ENCODE measurements around the gene PKIG. TPM values are rescaled to one million over a fixed set of nuclear protein-coding genes. Genes with fewer than 3 reads are reported as not detected.
A peak's percentile ranks its signal among the peaks of the same experiment; 100 is the strongest.

PKIG gene
- total RNA-seq, 1 donor from 2014 or later = 40.6 TPM

- no peak overlapping the region for H3K4me3 Mint-ChIP-seq
- H3K9me3 ChIP-seq (ENCODE audit: low read depth) = no peaks in the 10 kb centered on the region
- H3K79me2 ChIP-seq (ENCODE audit: low read depth) = no peaks in the 10 kb centered on the region
- no peak for TF ChIP-seq EZH2 (IDR thresholded peaks at IDR 0.05)
- no peak for TF ChIP-seq EZH2phosphoT487 (IDR thresholded peaks at IDR 0.05)
- TF ChIP-seq, protein P1, sequence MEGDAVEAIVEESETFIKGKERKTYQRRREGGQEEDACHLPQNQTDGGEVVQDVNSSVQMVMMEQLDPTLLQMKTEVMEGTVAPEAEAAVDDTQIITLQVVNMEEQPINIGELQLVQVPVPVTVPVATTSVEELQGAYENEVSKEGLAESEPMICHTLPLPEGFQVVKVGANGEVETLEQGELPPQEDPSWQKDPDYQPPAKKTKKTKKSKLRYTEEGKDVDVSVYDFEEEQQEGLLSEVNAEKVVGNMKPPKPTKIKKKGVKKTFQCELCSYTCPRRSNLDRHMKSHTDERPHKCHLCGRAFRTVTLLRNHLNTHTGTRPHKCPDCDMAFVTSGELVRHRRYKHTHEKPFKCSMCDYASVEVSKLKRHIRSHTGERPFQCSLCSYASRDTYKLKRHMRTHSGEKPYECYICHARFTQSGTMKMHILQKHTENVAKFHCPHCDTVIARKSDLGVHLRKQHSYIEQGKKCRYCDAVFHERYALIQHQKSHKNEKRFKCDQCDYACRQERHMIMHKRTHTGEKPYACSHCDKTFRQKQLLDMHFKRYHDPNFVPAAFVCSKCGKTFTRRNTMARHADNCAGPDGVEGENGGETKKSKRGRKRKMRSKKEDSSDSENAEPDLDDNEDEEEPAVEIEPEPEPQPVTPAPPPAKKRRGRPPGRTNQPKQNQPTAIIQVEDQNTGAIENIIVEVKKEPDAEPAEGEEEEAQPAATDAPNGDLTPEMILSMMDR (IDR thresholded peaks at IDR 0.05) = no peak
- no peaks in the 10 kb centered on the region for H3K9me3 Mint-ChIP-seq
- H3K27me3 ChIP-seq = no peaks in the 10 kb centered on the region
- H4K20me1 ChIP-seq (ENCODE audit: low read depth) = no peaks in the 10 kb centered on the region
- DNase-seq (ENCODE audit: low spot score) = no peak
- H3K4me1 ChIP-seq = peaks cover 6% of the 10 kb centered on the region
- H3K4me1 Mint-ChIP-seq = peaks cover 25% of the 10 kb centered on the region
- H2AFZ ChIP-seq (replicated peaks) = no peak overlapping the region
- no peaks in the 10 kb centered on the region for H3K36me3 ChIP-seq
- H3K4me3 ChIP-seq = no peak overlapping the region
- no peak overlapping the region for H3K9ac ChIP-seq
- H3K27me3 Mint-ChIP-seq (ENCODE audit: insufficient read depth, low read depth) = peaks cover 6% of the 10 kb centered on the region
- no peak overlapping the region for H3K27ac Mint-ChIP-seq
- H3K27ac ChIP-seq = no peak overlapping the region
- no peaks in the 10 kb centered on the region for H3K36me3 Mint-ChIP-seq
- H3F3A ChIP-seq (ENCODE audit: low read depth) = no peaks in the 10 kb centered on the region
- no peak overlapping the region for H3K4me2 ChIP-seq
These were observed 18.9 kb downstream of the PKIG start for GRCh38 chr20:44601236-44601671.

DNA sequence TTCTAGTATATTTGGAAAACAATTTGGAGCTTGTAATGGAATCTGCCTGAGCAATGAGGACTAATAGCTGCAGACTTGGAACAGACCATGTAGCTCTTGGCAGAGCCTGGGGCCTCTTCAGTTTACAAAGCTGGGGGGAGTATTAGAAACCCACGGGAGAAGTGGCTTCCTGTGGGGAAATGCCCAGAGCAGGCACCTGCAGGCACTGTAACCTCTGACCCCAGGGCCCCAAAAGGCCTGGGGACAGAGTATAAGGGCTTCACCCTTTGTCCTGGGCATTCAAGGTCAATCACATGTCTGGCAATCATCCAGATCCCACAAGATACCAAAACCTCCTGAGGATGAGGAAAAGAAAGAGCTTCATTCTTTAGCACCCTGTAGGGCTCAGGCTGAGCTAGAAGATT lies 19.4 kb downstream of the PKIG start:
- Histone ChIP-seq H3K4me1 (peaks cover 6% of the 10 kb centered on the region), H3K9ac (no peak overlapping the region), H3K9me3 (ENCODE audit: low read depth) (no peaks in the 10 kb centered on the region), H4K20me1 (ENCODE audit: low read depth) (no peaks in the 10 kb centered on the region), H3K4me2 (no peak overlapping the region), H2AFZ (replicated peaks) (no peak overlapping the region), H3K79me2 (ENCODE audit: low read depth) (no peaks in the 10 kb centered on the region), H3K27me3 (no peaks in the 10 kb centered on the region), H3K36me3 (no peaks in the 10 kb centered on the region), H3K4me3 (no peak overlapping the region), H3K27ac (no peak overlapping the region), H3F3A (ENCODE audit: low read depth) (no peaks in the 10 kb centered on the region)
- H3K4me1 Mint-ChIP-seq = peaks cover 25% of the 10 kb centered on the region
- no peaks in the 10 kb centered on the region for H3K36me3 Mint-ChIP-seq
- TF ChIP-seq EZH2 (IDR thresholded peaks at IDR 0.05) = no peak
- TF ChIP-seq, protein P1 (IDR thresholded peaks at IDR 0.05) = no peak
- no peak for DNase-seq (ENCODE audit: low spot score)
- H3K27me3 Mint-ChIP-seq (ENCODE audit: insufficient read depth, low read depth) = peaks cover 6% of the 10 kb centered on the region
- no peaks in the 10 kb centered on the region for H3K9me3 Mint-ChIP-seq
- H3K27ac Mint-ChIP-seq = no peak overlapping the region
- H3K4me3 Mint-ChIP-seq = no peak overlapping the region

DNA sequence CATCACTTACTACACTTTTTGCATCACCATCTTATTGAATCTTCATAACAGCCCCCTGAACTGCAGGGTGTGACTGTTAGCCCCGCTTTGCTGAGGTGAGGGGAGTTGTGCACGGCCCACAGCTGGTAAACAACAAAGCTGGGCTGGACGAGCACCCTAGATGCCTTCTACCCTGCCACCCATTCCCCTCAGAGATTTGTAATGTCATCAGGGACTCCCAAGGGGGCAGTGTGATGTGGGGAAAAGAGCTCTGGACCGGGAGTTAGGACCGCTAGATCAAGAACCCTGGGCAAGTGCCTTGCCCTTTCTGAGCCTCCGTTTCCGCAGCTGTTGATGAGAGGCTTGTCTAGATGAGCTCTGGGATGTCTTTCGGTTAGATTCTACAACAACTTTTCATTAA lies 20.9 kb downstream of the PKIG start:
- Histone ChIP-seq H3K27ac (no peak overlapping the region), H3K9me3 (ENCODE audit: low read depth) (no peaks in the 10 kb centered on the region), H3K4me3 (no peak overlapping the region), H3K9ac (no peak overlapping the region), H3K27me3 (no peaks in the 10 kb centered on the region), H3F3A (ENCODE audit: low read depth) (peaks cover 1% of the 10 kb centered on the region), H2AFZ (replicated peaks) (no peak overlapping the region), H3K4me1 (peaks cover 2% of the 10 kb centered on the region), H3K36me3 (no peaks in the 10 kb centered on the region), H3K79me2 (ENCODE audit: low read depth) (no peaks in the 10 kb centered on the region), H3K4me2 (no peak overlapping the region), H4K20me1 (ENCODE audit: low read depth) (no peaks in the 10 kb centered on the region)
- peak; percentile 26 for DNase-seq (ENCODE audit: low spot score)
- Mint-ChIP-seq H3K9me3 (no peaks in the 10 kb centered on the region), H3K27me3 (ENCODE audit: insufficient read depth, low read depth) (peaks cover 6% of the 10 kb centered on the region), H3K36me3 (no peaks in the 10 kb centered on the region), H3K4me3 (no peak overlapping the region), H3K27ac (no peak overlapping the region), H3K4me1 (peaks cover 11% of the 10 kb centered on the region)
- no peak for TF ChIP-seq EZH2 (IDR thresholded peaks at IDR 0.05)
- TF ChIP-seq, protein P1 (IDR thresholded peaks at IDR 0.05) = peak; percentile 45
